Left cardiac atrium (tissue), 4 donors: Measurements from ENCODE around the gene ELMO2. TPM values are rescaled to one million over a fixed set of nuclear protein-coding genes. Genes with fewer than 3 reads are reported as not detected.
A peak's percentile ranks its signal among the peaks of the same experiment; 100 is the strongest.

Source experiments
- ATAC-seq, 2 donors: fragments of 200-7000 bp; cut with Tn5 transposase; one replicate each; pipeline ENCODE4 v1.9.1; 2020; ENCODE audit warnings: mild to moderate bottlenecking in 2 of 2, moderate library complexity in 2 of 2
- DNase-seq: peaks from one replicate; pipeline ENCODE4 v3.0.0-alpha.2; 2020
- intact Hi-C, 2 donors: fragments of 100-400 bp; cut with DNase I; formaldehyde crosslinking; loops; one replicate each; pipeline versions ENCODE4 v1.14.1 to v1.15.1; 2022 to 2023
- total RNA-seq, 2 donors: library from RNA; stranded (reverse); fragmentation: NEBNext Ultra II Directional; extraction: Animal tissue kit (Norgen Biotek cat#: 25700); gene quantifications; one replicate each; pipeline ENCODE4 v1.2.1, GENCODE V29; 2021
- donor health status: DM: no; HTN: yes; CAD: no.
- donor health status: DM: no; HTN: yes; CAD: no; lungs with severe emphysema.
- donor health status: DM: yes; HTN: yes; CAD: no.
- donor health status: Dilated cardiomyopathy.

The ELMO2 gene
- total RNA-seq, 2 donors from 2014 or later: 29.5 to 36.1 TPM

DNA sequence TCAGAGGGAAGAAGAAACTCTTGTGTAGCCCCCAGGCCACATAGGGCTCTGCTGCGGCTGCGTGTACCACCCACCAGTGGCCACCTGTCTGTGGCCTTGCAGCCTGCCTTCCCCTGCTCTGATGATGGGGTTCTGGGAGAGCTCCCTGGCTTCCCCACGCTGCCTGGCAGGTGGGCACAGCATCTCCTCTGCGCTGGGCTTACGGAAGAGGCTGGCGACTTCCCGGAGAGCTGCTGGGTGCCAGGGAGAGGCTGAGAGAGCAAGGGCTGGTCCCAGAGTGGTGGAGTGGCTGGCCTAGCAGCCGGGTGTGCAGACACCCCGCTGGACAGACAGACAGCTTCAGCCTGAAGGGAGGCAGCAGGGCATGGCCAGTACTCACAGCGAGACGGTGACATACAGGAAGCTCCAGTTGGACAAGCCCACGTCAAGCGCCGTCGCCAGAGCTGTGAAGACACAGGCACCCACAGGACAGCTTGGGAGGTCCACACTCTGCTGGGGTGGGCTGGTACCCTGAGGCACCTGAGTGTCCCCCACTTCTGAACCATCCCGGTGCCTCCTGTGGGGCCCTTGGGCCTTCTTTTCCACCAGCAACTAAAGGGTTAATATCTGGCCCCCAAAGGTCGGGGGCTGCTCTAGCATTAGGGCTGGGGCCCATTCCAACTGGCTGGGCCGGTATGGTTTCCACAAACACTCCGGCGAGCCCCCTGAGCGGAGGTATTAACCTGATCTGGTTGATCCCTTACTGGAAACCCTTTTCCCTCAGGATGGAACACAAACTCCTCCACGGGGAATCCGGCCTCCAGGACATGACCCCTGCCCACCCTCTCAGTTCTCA lies 50.0 kb downstream of the ELMO2 start:
- DNase-seq: no peak
- peak in 1 of 2 donors; percentile 9 for ATAC-seq
- intact Hi-C loops: no loop called here

DNA sequence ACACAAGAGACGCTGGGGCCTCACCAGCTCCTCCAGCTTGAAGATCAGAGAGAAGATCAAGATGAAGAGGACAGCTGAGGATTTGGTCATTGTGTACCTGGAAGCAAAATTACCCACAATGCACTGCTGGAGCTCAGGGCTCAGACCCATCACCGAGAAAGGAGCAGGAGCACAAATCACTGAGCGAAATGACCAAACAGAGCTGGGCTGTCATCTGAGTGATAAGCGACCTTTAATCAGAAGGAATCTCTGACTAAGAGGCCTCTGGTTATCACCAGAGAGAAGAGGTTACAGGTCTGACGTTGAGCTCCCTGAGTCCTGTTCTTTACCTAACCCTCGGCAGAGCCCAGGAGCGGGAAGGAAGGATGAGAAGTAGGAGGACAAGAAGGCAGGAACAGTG lies 50.6 kb downstream of the ELMO2 start:
- ATAC-seq (no peak), DNase-seq (no peak)
- intact Hi-C loops: no loop called here

DNA sequence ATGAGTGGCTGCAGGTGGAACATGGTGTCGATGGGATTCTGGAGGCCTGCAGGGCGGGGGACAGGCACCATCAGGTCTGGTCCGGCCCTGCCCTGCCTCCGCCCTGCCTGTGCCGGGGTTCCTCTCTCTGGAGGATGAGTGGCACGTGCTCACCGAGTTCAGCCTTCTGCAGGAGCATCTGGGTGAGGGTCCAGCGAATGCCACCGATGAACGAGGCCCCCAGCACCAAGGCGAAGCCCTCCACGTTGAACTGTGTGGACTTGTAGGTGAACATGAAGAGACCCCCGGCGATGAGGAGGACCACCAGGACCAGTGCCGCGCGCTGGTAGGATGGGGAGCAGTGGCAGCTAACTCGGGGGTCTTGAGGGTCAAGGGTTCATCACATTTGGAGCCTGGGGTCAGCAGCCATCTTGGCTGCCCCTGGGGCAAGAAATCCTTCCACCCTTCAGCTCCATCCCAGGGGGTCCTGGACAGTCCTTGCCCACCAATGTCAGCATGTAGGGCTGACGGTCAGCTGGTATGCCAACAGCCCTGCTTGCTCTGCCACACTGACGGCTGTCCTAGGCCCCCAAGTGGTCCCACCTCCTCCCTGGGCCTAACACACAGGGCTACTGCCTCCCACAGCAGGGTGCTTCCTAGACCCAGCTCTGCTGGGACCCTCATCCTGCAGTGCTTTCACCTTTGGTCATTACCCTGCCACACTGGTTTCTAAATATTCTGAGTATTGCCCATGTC lies 51.3 kb downstream of the ELMO2 start:
- DNase-seq (no peak), ATAC-seq (no peak)
- intact Hi-C loops: no loop called here

DNA sequence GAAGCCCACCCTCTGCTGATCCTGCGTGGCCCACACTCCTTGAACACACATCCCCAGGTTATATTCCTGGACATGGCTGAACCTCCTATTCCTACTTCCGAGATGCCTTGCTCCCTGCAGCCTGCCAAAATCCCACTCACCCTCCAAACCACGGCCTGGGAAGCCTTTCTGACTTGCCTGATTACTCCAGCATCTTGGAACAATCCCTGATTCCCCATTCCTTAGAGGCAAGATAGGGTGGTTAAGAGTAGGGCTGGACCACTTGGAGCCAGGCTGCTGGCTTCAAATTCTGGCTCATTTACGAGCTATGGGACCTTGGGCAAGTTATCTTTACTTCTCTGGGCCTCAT lies 52.2 kb downstream of the ELMO2 start:
- intact Hi-C loops: no loop called here
- DNase-seq (no peak), ATAC-seq (no peak)

DNA sequence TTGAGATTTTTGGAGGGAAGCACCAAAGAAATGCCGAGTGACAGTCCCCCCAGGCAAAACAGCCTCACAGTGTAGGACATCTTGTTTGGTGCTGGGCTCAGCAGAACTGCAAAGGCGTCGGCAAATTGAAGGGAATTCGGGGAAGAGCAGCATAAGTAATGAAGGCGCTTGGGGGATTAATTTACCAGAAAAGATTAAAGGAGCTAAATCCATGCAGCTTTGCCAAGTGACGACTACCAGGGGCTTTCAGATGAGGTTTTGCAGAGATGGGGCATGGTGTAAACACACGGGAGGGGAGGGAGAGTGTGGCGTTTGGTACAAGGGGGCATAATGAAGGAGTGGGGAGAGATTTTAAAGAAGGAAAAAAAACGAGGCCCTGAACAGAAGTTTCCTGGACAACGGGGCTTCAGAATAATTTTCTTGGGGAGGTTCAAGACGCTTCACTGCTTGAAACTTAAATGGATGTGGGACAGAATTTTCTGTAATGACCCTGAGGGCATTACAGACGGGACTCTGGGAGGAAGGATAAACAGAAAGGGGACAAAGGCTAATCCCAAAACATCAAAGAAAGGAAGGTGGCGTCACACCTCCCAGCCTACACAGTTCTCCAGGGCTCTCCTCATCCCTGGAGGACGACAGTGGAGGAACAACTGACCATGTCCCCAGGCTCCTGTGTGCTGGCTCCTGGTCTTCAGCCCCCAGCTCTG lies 52.8 kb downstream of the ELMO2 start:
- intact Hi-C loops: no loop called here
- ATAC-seq (no peak), DNase-seq (no peak)

DNA sequence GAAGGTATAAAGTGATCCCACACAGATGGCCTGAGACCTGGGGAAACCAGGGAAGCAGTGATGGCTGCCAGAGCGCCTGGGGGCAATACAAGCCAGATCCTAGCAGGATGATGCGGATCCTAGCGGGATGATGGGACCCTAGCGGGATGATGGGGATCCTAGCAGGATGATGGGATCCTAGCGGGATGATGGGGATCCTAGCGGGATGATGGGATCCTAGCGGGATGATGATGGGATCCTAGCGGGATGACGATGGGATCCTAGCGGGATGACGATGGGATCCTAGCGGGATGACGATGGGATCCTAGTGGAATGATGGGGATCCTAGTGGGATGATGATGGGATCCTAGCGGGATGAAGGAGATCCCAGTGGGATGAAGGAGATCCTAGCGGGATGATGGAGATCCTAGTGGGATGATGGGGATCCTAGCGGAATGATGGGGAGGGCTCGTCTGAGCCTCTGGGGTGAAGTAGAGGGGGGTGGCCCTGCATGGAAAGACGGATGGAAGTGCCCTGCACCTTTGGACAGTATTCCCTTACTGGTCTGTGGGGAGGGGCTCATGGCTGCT lies 54.0 kb downstream of the ELMO2 start:
- intact Hi-C loops: no loop called here
- DNase-seq: no peak
- no peak for ATAC-seq

DNA sequence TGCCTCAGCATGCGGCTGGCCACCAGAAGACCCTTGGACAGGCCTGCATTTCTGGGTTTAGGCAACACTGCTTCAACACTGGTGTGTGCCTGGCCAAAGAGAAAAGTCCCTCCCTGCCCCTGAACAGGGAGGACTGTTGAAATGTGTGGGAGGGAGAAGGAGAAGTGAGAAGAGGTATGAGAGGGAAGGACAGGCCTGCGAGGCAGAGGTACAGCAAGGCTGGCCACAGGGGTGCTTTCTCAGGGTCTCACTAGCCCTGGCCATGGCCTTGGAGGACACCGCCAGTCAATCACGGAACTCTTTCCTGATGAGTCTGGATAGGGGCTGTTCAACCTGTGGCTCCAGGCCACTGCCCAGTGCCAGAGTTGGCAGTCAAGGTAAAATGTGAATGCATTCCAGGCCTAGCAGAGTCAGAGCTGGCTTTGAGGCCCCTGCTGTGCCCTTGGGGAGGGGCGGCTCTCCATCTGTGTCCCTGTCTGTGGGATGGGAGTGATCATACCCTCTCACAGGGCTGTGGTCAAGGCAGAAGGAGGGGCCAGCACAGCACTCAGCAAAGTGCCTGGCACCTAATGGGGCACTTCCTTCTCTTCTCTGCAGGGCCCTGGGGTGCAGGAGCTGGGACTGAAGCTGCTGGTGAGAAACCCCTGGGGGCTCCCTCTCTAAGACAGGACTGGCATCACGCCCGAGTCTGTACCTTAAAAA lies 54.9 kb downstream of the ELMO2 start:
- ATAC-seq: no peak
- intact Hi-C loops: no loop called here
- DNase-seq: no peak

DNA sequence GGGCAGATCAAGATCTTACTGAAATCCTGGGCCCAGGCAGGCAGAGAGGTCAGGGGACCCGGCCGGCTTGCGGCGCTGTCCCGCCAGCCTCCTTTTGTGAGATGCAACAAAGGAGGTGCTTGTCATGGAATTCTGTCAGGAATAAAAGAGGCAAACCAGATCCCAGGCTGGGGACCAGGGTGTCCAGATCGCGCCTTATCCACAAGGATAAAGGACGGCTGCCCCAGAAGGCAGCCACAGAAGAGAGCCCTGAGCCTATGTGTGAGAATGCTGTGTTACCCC lies 55.5 kb downstream of the ELMO2 start:
- DNase-seq: no peak
- intact Hi-C loops: no loop called here
- ATAC-seq: no peak

DNA sequence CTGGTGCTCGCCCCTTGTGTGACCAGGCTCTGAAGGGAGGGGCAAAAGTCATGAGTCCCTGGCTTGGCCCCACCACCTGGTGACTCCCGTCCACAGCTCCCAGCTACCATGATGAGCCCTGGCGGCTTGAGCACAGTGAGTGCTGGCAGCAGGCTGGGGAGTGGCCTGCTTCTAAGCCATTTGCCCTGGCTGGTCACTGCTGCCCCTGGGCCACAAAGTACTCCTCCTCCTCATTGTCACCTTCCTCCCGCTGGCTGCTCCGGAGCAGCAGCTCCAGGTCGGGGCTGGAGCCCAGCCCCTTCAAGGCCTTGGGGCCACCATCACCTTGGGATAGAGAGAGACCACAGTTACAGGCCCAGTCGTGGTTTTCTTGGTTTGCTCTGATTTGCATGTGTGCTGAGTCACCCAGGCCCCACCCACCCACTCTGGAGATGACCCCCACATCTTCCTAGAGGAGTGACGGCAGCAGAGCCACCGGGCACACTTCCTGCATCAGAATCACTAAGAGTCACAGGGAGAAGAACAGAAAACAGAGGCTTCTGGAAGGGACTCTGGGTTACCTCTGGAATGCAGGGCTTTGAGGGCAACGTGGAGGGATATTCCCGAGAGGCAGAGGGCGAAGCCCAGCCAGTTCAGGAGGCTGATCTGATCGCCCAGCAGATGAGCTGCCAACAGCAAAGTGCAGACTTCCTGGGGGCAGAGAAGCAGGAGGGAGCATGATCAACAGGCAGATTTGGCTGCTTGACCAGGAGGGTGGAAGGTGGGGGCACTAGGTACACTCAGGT lies 56.0 kb downstream of the ELMO2 start:
- ATAC-seq: peak in 1 of 2 donors; percentile 4
- intact Hi-C loops: no loop called here
- DNase-seq: no peak

DNA sequence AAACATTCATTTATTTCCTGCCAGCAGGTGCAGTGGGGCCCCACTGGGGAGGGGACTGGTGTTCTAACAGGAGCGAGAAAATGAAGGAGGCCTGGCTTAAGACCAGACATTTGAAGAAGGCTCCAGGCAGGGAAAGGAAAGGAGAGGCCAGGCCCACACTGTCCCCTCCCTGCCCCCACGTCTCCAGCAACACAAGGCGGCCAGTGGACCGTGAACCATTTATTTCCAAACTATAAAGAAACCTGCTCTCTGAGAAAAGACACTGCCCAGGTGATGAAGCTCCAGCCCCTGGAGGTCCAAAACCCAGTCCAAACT lies 56.7 kb downstream of the ELMO2 start:
- ATAC-seq (no peak), DNase-seq (no peak)
- intact Hi-C loops: loop anchor here (1.0 to 5.0 kb wide), 2 partner anchors 217 kb away; no protein-coding TSS in a partner anchor

DNA sequence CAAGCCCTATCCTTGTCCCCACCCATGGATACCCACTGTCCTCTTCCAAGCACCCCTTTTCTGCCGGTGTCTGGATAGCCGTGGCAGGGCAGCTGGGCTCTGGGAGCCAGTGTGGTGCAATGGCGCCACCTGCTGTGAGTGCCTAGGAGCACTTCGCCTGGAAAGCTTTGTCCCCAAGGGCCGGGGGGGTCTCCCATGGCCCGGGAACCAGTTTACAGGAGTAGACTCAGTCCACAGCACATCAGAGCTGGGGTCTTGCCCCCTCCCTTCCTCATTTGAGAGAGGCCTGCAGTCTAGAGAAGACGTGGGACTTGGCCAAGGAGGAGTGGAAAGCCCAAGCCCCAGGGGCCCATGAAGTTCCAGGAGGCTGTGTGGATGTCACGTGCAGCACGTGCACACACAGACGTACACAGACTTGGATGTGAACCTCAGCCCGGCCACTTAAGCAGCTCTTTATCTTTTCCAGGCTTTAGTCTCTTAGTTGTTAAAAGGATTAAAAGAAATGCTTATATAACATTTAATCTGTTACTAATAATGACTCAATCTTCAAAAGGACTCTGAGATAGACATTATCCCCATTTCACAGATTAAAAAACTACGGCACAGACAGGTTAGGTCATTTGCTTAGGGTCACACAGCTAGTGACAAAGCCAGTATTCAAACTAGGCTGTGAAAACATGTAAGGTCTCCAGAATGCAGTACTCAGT lies 57.2 kb downstream of the ELMO2 start:
- ATAC-seq (peak; percentile 67 to 82), DNase-seq (peak; percentile 62)
- intact Hi-C loops: loop anchor here (1.0 to 5.0 kb wide), 2 partner anchors 217 kb away; no protein-coding TSS in a partner anchor

DNA sequence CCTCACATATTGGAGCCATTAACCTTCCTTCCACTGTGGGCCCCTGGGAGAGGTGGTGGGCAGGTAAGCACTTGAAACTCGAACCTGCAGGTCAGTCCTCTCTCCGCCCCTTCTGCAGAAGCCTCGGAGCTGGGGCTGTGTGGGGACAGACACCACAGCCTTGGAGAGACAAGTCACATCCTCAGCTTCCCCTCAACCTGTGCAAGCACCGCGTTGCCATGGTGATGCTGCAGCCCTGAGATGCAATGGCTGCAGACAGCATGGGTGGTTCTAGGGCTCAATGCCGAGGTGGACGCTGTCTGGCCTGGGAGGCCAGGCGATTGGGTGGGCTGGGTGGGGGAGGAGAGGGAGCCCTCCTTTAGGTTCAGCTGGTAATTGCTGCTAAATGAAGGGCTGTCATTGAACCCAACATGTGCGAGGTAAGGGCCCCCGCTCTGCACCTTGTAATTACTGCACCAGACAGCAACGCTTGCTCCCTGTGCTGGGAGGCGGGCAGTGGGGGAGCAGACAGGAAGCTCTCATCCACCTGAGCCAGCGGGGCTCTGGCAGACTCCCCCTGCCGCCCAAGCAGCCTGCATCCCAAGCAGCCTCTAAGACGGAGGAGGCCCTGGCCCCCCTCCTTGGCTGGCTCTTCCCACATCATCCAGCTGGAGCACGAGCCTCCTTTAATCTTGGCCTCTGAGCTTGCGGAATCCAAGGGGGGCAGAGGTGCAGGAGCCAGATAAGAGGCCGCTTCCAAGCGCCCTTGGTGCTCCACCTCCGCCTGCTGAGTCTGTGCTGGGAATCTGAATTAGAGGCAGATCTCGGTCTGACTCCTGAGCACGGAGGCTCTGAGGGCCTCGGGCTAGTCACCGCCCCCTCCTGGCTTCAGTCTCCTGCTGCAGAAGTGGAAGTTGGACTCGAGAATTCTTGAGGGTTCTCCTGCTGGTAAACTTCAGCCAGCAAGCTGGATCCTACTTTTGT lies 58.3 kb downstream of the ELMO2 start:
- ATAC-seq: peak; percentile 50 to 55
- intact Hi-C loops: loop anchor here in 1 of 2 donors (5.0 kb wide), 1 partner anchor 216 kb away; no protein-coding TSS in a partner anchor
- no peak for DNase-seq

DNA sequence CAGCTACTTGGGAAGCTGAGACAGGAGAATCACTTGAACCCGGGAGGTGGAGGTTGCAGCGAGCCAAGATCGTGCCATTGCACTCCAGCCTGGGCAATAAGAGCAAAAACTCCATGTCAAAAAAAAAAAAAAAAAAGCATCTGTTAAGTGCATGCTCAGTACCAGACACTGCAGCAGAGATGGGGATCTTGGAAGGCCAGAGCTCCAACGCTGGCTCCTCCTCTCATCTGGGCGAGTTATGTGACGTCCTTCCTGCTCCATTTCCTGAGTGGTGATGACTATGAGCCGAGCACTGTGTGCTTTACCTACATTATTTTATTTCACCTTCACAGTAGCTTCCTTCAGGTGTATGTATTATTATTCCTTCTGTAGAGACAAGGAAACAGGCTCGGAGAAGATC lies 59.6 kb downstream of the ELMO2 start:
- ATAC-seq (no peak), DNase-seq (no peak)
- intact Hi-C loops: loop anchor here in 1 of 2 donors (5.0 kb wide), 1 partner anchor 214 kb away; no protein-coding TSS in a partner anchor

DNA sequence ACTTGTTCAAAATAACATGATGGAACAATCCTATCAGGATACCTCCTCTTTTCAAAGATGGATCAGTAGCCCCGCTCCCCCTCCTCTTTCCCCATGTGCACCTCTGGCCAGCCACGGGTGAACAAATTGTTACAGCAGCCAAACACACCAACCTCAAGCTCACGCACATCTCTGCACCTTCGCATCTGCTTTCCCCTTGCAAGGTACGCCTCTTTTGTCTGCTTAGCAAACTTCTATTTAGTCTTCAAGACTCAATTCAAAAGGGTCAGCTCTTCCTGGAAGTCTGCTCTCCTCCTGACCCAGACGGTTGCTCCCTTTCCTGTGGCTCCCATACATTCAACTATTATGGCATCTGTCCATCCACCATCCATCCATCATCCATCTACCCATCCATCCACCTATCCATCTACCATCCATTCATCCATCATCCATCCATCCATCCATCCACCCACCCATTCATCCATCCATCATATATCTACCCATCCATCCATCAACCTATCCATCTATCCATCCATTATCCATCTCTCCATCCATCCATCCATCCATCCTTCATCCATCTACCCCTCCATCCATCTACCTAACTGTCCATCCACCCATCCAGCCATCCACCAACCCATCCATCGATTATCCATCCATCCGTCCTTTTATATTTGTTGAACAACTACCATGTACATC lies 61.8 kb downstream of the ELMO2 start:
- intact Hi-C loops: loop anchor here in 1 of 2 donors (5.0 kb wide), 1 partner anchor 212 kb away; no protein-coding TSS in a partner anchor
- DNase-seq (no peak), ATAC-seq (no peak)

DNA sequence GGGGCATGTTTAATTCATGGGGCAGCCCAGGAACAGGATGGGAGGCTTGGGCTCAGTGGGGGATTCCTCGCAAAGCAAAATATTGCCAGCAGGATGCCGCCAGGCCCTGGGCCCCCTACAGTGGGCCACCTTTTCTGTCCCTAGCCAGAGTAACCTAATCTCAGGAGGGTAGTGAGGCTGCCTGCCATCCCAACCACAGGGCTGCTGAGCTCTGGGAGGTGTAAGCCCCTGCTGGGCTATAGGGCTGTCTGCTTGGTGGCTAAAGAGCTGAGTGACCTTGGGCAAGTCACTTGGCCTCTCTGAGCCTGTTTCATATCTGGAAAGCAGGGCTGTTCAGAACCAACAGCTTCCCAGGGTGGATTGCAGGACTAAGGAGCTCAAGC lies 62.4 kb downstream of the ELMO2 start:
- ATAC-seq (no peak), DNase-seq (no peak)
- intact Hi-C loops: no loop called here

DNA sequence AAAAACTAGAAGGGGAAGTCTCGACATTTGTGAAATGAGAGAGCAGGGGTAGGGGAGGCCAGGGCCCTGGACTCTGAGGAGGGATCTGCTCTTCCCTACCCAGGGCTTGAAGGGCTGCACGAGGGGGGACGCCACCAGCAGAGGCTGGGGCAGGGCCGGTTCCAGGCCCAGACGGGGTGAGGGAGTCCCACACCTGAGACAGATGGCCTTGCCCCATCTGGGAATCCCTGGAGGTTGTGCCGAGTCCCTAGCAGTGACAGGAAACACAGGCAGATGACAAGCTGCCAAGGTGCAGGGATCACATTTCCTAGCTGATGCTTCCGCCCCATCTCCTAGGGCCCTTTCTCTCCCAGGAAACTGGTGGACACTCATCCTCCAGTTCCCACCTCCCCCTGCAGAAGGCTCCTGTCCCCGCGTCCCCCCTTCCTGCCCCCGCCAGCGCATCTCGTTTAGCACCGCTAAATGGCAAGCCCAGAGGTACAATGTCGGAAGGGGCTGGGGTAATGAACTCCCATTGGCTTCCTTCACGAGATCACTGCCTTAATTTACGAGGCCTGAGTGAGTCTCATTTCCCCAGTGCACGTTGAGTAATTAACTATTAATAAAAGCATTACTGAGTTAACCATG lies 63.0 kb downstream of the ELMO2 start:
- DNase-seq (no peak), ATAC-seq (no peak)
- intact Hi-C loops: no loop called here
